Spleen (tissue), 13 donors: ENCODE measurements around the gene MRPL55. TPM values are rescaled to one million over a fixed set of nuclear protein-coding genes. Genes with fewer than 3 reads are reported as not detected.
A peak's percentile ranks its signal among the peaks of the same experiment; 100 is the strongest.

Source experiments
- DNase-seq: peaks from one replicate; pipeline ENCODE4 v3.0.0-alpha.2; 2020
- H3K27ac ChIP-seq, 8 donors: fragments of 200-600 bp; sonication (generic) in 7 of 8; 1 replicate in 4 of 8; 2 replicates in 4 of 8; pipeline versions ENCODE4 v1.5.0 to v1.8.0; 2016 to 2021; ENCODE audit warnings: inconsistent platforms in 4 of 8, mild to moderate bottlenecking in 4 of 8, moderate library complexity in 1 of 8
- H3K27me3 ChIP-seq, 7 donors: fragments of 200-600 bp; sonication (generic) in 6 of 7; replicated peaks in 1 of 7; 1 replicate in 4 of 7; 2 replicates in 3 of 7; pipeline versions ENCODE4 v1.5.0 to v1.8.0; 2016 to 2021; ENCODE audit warnings: inconsistent platforms in 3 of 7, mild to moderate bottlenecking in 1 of 7
- H3K36me3 ChIP-seq, 6 donors: fragments of 200-600 bp; sonication (generic) in 5 of 6; 1 replicate in 4 of 6; 2 replicates in 2 of 6; pipeline versions ENCODE4 v1.5.0 to v1.8.0; 2016 to 2021; ENCODE audit warnings: inconsistent platforms in 2 of 6
- H3K4me1 ChIP-seq, 6 donors: fragments of 200-600 bp; sonication (generic) in 5 of 6; 1 replicate in 3 of 6; 2 replicates in 3 of 6; pipeline versions ENCODE4 v1.5.0 to v1.8.0; 2016 to 2021; ENCODE audit warnings: inconsistent platforms in 3 of 6
- H3K4me3 ChIP-seq, 8 donors: fragments of 200-600 bp; sonication (generic) in 7 of 8; 1 replicate in 4 of 8; 2 replicates in 4 of 8; pipeline versions ENCODE4 v1.5.0 to v1.8.0; 2016 to 2021; ENCODE audit warnings: inconsistent platforms in 4 of 8, mild to moderate bottlenecking in 4 of 8, moderate library complexity in 2 of 8
- H3K9me3 ChIP-seq, 8 donors: fragments of 200-600 bp; sonication (generic) in 7 of 8; 1 replicate in 4 of 8; 2 replicates in 4 of 8; pipeline versions ENCODE4 v1.5.0 to v1.8.0; 2016 to 2021; ENCODE audit warnings: inconsistent platforms in 4 of 8
- CTCF ChIP-seq, 11 experiments: fragments of 200-600 bp in 7 of 11; fragments of 450-650 bp in 4 of 11; sonication (generic) in 4 of 11; IDR thresholded peaks in 8 of 11; conservative IDR thresholded peaks in 3 of 11; 1 replicate in 7 of 11; 2 replicates in 4 of 11; pipeline versions ENCODE4 v1.4.0 to v1.8.0; 2016 to 2021; ENCODE audit warnings: antibody characterized with exemption in 11 of 11, inconsistent platforms in 4 of 11, mild to moderate bottlenecking in 1 of 11
- POLR2A ChIP-seq, 3 donors: fragments of 450-650 bp; IDR thresholded peaks; one replicate each; pipeline ENCODE4 v1.5.1; 2017; ENCODE audit warnings: antibody characterized with exemption in 3 of 3, mild to moderate bottlenecking in 1 of 3
- POLR2AphosphoS5 ChIP-seq, 3 donors: sonication (generic); formaldehyde crosslinking; IDR thresholded peaks; one replicate each; pipeline ENCODE4 v1.5.1; 2017; ENCODE audit warnings: antibody characterized with exemption in 3 of 3
- WGBS, 5 donors: extraction: QIAGEN DNeasy Blood & Tissue Kit in 3 of 5; methylation state at CpG; one replicate each; pipeline versions ENCODE4 v1.1.5 to v1.1.7; 2013 to 2018; 5-methylcytosine and 5-hydroxymethylcytosine counted together
- intact Hi-C: fragments of 100-400 bp; cut with DNase I; formaldehyde crosslinking; loops from one replicate; pipeline ENCODE4 v1.15.0; 2023; ENCODE audit warnings: low total_unique reads
- long read RNA-seq, 2 donors: transcript quantifications; one replicate each; lab custom pipeline, GENCODE V29; 2026
- polyA plus RNA-seq, 3 donors: library from polyadenylated mRNA; stranded (reverse); fragments of 200-250 nt; gene quantifications; one replicate each; pipeline ENCODE4 v1.2.1, GENCODE V29; 2013
- total RNA-seq, 7 donors: library from RNA; depleted of rRNA in 3 of 7; stranded (reverse); fragments of >200 nt in 3 of 7; fragmentation: NEBNext Ultra II Directional in 4 of 7; extraction: Animal tissue kit (Norgen Biotek cat#: 25700) in 4 of 7; gene quantifications; one replicate each; pipeline versions ENCODE4 v1.1.0 to v1.2.1, GENCODE V29; 2016 to 2021
- donor health status: healthy with polysubstance abuse.
- donor health status: DM: no; HTN: no; CAD: no; lungs with moderate emphysema.
- donor health status: DM: no; HTN: no; CAD: no.
- donor health status: Bipolar disorder and iron deficiency.
- donor health status: healthy.
- donor health status: DM: no; HTN: no; CAD: no.
- donor health status: DM: yes; HTN: yes; CAD: no.

Gene MRPL55
- total RNA-seq (100 to 1,000 TPM in 1 of 7 donors, 10 to 100 TPM in 6; 32.3 to 103 (median 39.0) TPM), polyA plus RNA-seq (100 to 1,000 TPM in 2 of 3 donors, 10 to 100 TPM in 1; 95.2 to 114 (median 111) TPM)
- long read RNA-seq, donor 1, transcript MRPL55-204 (4 exons, 661 nt) = minor isoform, 6 of 29 reads
- long read RNA-seq, donor 1, transcript MRPL55-203 (5 exons, 744 nt) = major isoform, 8 of 29 reads
- long read RNA-seq, donor 1, transcript MRPL55-201 (5 exons, 632 nt) = minor isoform, 5 of 29 reads
- long read RNA-seq, donor 1, transcript MRPL55-217 (4 exons, 565 nt) = minor isoform, 5 of 29 reads
- long read RNA-seq, donor 1, partial matches to known transcripts = 0 of 29 reads
- long read RNA-seq, donor 1, other reads (novel, unspliced or antisense) = 0 of 29 reads
- long read RNA-seq, donor 2, transcript MRPL55-203 (5 exons, 744 nt) = major isoform, 7 of 19 reads
- long read RNA-seq, donor 2, partial matches to known transcripts = 0 of 19 reads
- long read RNA-seq, donor 2, other reads (novel, unspliced or antisense) = 0 of 19 reads

GRCh38 chr1:228109073-228109961 is at the start of gene MRPL55:
TSS of gene MRPL55 (minus strand) at chr1:228109299. CDS start at chr1:228108260, 1,039 bp downstream.
- Histone ChIP-seq H3K4me1 (peaks cover 11 to 52% (median 31%) of the 10 kb centered on the region in 6 donors), H3K27me3 (no peaks in the 10 kb centered on the region), H3K36me3 (peaks cover 0 to 27% (median 20%) of the 10 kb centered on the region in 6 donors), H3K27ac (peak within 1 kb of the TSS; percentile 84 to 96 (median 89)), H3K4me3 (peak within 1 kb of the TSS; percentile 66 to 95 (median 90)), H3K9me3 (no peaks in the 10 kb centered on the region)
- TF ChIP-seq CTCF (IDR thresholded peaks at IDR 0.05 in 8 of 11, conservative IDR thresholded peaks at IDR 0.05 in 3 of 11) (peak in 6 of 11 experiments; percentile 21 to 58 (median 42)), POLR2A (IDR thresholded peaks at IDR 0.05) (peak; percentile 51 to 88 (median 66)), POLR2AphosphoS5 (IDR thresholded peaks at IDR 0.05) (peak; percentile 100)
- DNase-seq = peak; percentile 100
- WGBS, 5 donors = 0 to 1% (median 1%) methylated on average over 40 to 66 of the region's 66 CpGs
- intact Hi-C loops = no loop called here

GRCh38 chr1:228158151-228159007 is 49.3 kb upstream of the MRPL55 start:
- Histone ChIP-seq H3K36me3 (no peaks in the 10 kb centered on the region), H3K4me3 (no peak overlapping the region), H3K4me1 (peaks cover 11 to 47% (median 32%) of the 10 kb centered on the region in 6 donors), H3K27ac (no peak overlapping the region), H3K9me3 (no peaks in the 10 kb centered on the region), H3K27me3 (peaks cover 0 to 36% (median 0%) of the 10 kb centered on the region in 7 donors)
- DNase-seq = peak; percentile 75
- no peak for TF ChIP-seq POLR2A (IDR thresholded peaks at IDR 0.05)
- TF ChIP-seq POLR2AphosphoS5 (IDR thresholded peaks at IDR 0.05) = peak in 1 of 3 donors; percentile 37
- intact Hi-C loops = no loop called here
- 63 to 84% (median 80%) methylated on average over 67 to 98 of the region's 98 CpGs for WGBS, 5 donors

GRCh38 chr1:228157729-228158126 is 48.6 kb upstream of the MRPL55 start:
- peak; percentile 68 for DNase-seq
- intact Hi-C loops = no loop called here
- H3K36me3 ChIP-seq = no peaks in the 10 kb centered on the region
- peaks cover 10 to 40% (median 26%) of the 10 kb centered on the region in 6 donors for H3K4me1 ChIP-seq
- no peak overlapping the region for H3K4me3 ChIP-seq
- peaks cover 0 to 33% (median 0%) of the 10 kb centered on the region in 7 donors for H3K27me3 ChIP-seq
- no peak overlapping the region for H3K27ac ChIP-seq
- TF ChIP-seq CTCF (IDR thresholded peaks at IDR 0.05 in 8 of 11, conservative IDR thresholded peaks at IDR 0.05 in 3 of 11) = no peak
- H3K9me3 ChIP-seq = no peaks in the 10 kb centered on the region
- WGBS, 5 donors = 70 to 88% (median 83%) methylated on average over 36 to 43 of the region's 43 CpGs
